ENCODE data around the gene C2orf78. TPM values are rescaled to one million over a fixed set of nuclear protein-coding genes. Genes with fewer than 3 reads are reported as not detected.

The C2orf78 gene
- total RNA-seq, 1 experiment from 2014 or later = 0.39 TPM

GRCh38 chr2:73770725-73771124, 13.3 kb upstream of the C2orf78 start:
- H3K4me1 Mint-ChIP-seq = no peaks in the 10 kb centered on the region
- H3K9me3 Mint-ChIP-seq = no peaks in the 10 kb centered on the region
- H3K4me3 Mint-ChIP-seq = no peak overlapping the region
- no peak for ATAC-seq
- peaks cover 55% of the 10 kb centered on the region for H3K36me3 Mint-ChIP-seq
- H3K27ac Mint-ChIP-seq = no peak overlapping the region
- DNase-seq (ENCODE audit: low spot score) = no peak
- TF ChIP-seq USF2 (CRISPR knock-in tag; IDR thresholded peaks at IDR 0.05) = no peak
- no peak for TF ChIP-seq SMAD4 (CRISPR knock-in tag; IDR thresholded peaks at IDR 0.05)
- no peak for TF ChIP-seq CREM (CRISPR knock-in tag; IDR thresholded peaks at IDR 0.05)
- TF ChIP-seq, protein P1, sequence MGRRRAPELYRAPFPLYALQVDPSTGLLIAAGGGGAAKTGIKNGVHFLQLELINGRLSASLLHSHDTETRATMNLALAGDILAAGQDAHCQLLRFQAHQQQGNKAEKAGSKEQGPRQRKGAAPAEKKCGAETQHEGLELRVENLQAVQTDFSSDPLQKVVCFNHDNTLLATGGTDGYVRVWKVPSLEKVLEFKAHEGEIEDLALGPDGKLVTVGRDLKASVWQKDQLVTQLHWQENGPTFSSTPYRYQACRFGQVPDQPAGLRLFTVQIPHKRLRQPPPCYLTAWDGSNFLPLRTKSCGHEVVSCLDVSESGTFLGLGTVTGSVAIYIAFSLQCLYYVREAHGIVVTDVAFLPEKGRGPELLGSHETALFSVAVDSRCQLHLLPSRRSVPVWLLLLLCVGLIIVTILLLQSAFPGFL (CRISPR knock-in tag; IDR thresholded peaks at IDR 0.05; ENCODE audit: borderline replicate concordance) = no peak
- TF ChIP-seq NFATC4 (CRISPR knock-in tag; IDR thresholded peaks at IDR 0.05) = no peak
- no peak for TF ChIP-seq ZNF138 (CRISPR knock-in tag; conservative IDR thresholded peaks at IDR 0.05)
- TF ChIP-seq HMGA2 (CRISPR knock-in tag; IDR thresholded peaks at IDR 0.05) = no peak
- no peak for TF ChIP-seq NR3C1 (CRISPR knock-in tag; conservative IDR thresholded peaks at IDR 0.05; ENCODE audit: low read depth)
- TF ChIP-seq ZBTB21 (CRISPR knock-in tag; IDR thresholded peaks at IDR 0.05; ENCODE audit: borderline replicate concordance) = no peak
- TF ChIP-seq, protein P2, sequence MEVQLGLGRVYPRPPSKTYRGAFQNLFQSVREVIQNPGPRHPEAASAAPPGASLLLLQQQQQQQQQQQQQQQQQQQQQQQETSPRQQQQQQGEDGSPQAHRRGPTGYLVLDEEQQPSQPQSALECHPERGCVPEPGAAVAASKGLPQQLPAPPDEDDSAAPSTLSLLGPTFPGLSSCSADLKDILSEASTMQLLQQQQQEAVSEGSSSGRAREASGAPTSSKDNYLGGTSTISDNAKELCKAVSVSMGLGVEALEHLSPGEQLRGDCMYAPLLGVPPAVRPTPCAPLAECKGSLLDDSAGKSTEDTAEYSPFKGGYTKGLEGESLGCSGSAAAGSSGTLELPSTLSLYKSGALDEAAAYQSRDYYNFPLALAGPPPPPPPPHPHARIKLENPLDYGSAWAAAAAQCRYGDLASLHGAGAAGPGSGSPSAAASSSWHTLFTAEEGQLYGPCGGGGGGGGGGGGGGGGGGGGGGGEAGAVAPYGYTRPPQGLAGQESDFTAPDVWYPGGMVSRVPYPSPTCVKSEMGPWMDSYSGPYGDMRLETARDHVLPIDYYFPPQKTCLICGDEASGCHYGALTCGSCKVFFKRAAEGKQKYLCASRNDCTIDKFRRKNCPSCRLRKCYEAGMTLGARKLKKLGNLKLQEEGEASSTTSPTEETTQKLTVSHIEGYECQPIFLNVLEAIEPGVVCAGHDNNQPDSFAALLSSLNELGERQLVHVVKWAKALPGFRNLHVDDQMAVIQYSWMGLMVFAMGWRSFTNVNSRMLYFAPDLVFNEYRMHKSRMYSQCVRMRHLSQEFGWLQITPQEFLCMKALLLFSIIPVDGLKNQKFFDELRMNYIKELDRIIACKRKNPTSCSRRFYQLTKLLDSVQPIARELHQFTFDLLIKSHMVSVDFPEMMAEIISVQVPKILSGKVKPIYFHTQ (CRISPR knock-in tag; IDR thresholded peaks at IDR 0.05) = no peak
- no peak for TF ChIP-seq ZSCAN18 (CRISPR knock-in tag; IDR thresholded peaks at IDR 0.05)
- TF ChIP-seq ZNF219 (CRISPR knock-in tag; IDR thresholded peaks at IDR 0.05; ENCODE audit: borderline replicate concordance) = no peak
- ChIA-PET POLR2A (no interaction called here), CTCF (no interaction called here)
- no peaks in the 10 kb centered on the region for H3K27me3 Mint-ChIP-seq (ENCODE audit: low read depth)

DNA sequence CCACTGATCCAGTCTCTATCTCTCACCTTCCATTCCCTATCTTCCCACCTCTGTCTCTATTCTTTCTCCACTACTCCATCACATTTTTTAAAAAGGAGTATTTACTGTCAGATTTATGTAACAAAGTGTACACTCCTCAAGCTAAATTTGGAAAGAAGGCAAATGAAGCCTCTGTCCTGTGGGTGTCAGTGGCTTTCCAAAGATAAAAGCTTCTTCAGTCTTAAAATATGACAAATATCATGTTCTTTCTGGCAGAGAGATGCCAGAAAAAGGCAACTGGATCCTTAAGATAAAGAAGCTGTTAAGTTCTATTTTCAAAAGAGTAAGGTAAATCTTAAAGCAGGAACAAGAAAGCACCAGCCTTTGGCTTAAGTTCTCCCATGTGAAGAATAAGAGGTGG, 11.2 kb upstream of the C2orf78 start:
- no peak for DNase-seq (ENCODE audit: low spot score)
- Mint-ChIP-seq H3K27me3 (ENCODE audit: low read depth) (no peaks in the 10 kb centered on the region), H3K36me3 (peaks cover 59% of the 10 kb centered on the region), H3K4me1 (no peaks in the 10 kb centered on the region), H3K27ac (no peak overlapping the region), H3K9me3 (no peaks in the 10 kb centered on the region), H3K4me3 (no peak overlapping the region)
- CTCF ChIA-PET = no interaction called here
- POLR2A ChIA-PET = interaction anchor here (0.6 kb wide), 1 partner anchor 251 kb away, joined by 3 read pairs; no protein-coding TSS in a partner anchor
- no peak for ATAC-seq
- no peak for TF ChIP-seq CBFB (CRISPR knock-in tag; IDR thresholded peaks at IDR 0.05; ENCODE audit: low read depth)
- no peak for TF ChIP-seq ATF1 (CRISPR knock-in tag; IDR thresholded peaks at IDR 0.05)
- TF ChIP-seq TEAD1 (CRISPR knock-in tag; IDR thresholded peaks at IDR 0.05) = no peak
- no peak for TF ChIP-seq ZNF219 (CRISPR knock-in tag; IDR thresholded peaks at IDR 0.05; ENCODE audit: borderline replicate concordance)
- no peak for TF ChIP-seq RELA (CRISPR knock-in tag; IDR thresholded peaks at IDR 0.05; ENCODE audit: borderline replicate concordance)
- TF ChIP-seq, protein P3, sequence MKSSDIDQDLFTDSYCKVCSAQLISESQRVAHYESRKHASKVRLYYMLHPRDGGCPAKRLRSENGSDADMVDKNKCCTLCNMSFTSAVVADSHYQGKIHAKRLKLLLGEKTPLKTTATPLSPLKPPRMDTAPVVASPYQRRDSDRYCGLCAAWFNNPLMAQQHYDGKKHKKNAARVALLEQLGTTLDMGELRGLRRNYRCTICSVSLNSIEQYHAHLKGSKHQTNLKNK (CRISPR knock-in tag; IDR thresholded peaks at IDR 0.05) = no peak
- TF ChIP-seq, protein P4, sequence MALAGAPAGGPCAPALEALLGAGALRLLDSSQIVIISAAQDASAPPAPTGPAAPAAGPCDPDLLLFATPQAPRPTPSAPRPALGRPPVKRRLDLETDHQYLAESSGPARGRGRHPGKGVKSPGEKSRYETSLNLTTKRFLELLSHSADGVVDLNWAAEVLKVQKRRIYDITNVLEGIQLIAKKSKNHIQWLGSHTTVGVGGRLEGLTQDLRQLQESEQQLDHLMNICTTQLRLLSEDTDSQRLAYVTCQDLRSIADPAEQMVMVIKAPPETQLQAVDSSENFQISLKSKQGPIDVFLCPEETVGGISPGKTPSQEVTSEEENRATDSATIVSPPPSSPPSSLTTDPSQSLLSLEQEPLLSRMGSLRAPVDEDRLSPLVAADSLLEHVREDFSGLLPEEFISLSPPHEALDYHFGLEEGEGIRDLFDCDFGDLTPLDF (CRISPR knock-in tag; IDR thresholded peaks at IDR 0.05) = no peak
- no peak for TF ChIP-seq OVOL2 (CRISPR knock-in tag; IDR thresholded peaks at IDR 0.05; ENCODE audit: borderline replicate concordance)
